Mesendoderm (in vitro differentiated cells): ENCODE measurements around the gene C6orf47.

Source experiments
- DNase-seq: peaks from one replicate; pipeline ENCODE4 v3.0.0; 2013
- H2AK5ac ChIP-seq: 2 replicates; pipeline ENCODE4 v1.6.1; 2013; ENCODE audit warnings: low read length, inconsistent platforms
- H2BK120ac ChIP-seq: 2 replicates; pipeline ENCODE4 v1.6.1; 2013; ENCODE audit warnings: low read depth, mild to moderate bottlenecking, low read length, moderate library complexity, mixed read lengths
- H2BK15ac ChIP-seq: replicated peaks from 2 replicates; pipeline ENCODE4 v1.6.1; 2013; ENCODE audit warnings: low read depth, mild to moderate bottlenecking, moderate library complexity
- H2BK5ac ChIP-seq: 2 replicates; pipeline ENCODE4 v1.6.1; 2013; ENCODE audit warnings: low read length, inconsistent platforms
- H3K18ac ChIP-seq: 2 replicates; pipeline ENCODE4 v1.6.1; 2013; ENCODE audit warnings: mild to moderate bottlenecking, low read length, mixed read lengths
- H3K23ac ChIP-seq: one replicate; pipeline ENCODE4 v1.6.1; 2013; ENCODE audit warnings: low read length
- H3K27ac ChIP-seq: 2 replicates; pipeline ENCODE4 v1.5.1; 2013; ENCODE audit warnings: low read depth, mild to moderate bottlenecking, inconsistent platforms, low read length, moderate library complexity
- H3K27me3 ChIP-seq: 2 replicates; pipeline ENCODE4 v1.6.1; 2013; ENCODE audit warnings: low read length, control low read depth, mild to moderate bottlenecking, inconsistent platforms; ENCODE audit not compliant: insufficient read depth, poor library complexity
- H3K36me3 ChIP-seq: 2 replicates; pipeline ENCODE4 v1.6.1; 2013; ENCODE audit warnings: low read length, inconsistent platforms; ENCODE audit not compliant: control insufficient read depth, insufficient read depth
- H3K4ac ChIP-seq: one replicate; pipeline ENCODE4 v1.6.1; 2013; ENCODE audit warnings: low read depth, mild to moderate bottlenecking, low read length, moderate library complexity
- H3K4me1 ChIP-seq: 2 replicates; pipeline ENCODE4 v1.6.1; 2013; ENCODE audit warnings: low read depth, low read length, inconsistent platforms; ENCODE audit not compliant: control insufficient read depth
- H3K4me2 ChIP-seq: 2 replicates; pipeline ENCODE4 v1.6.1; 2013; ENCODE audit warnings: low read length
- H3K4me3 ChIP-seq: 2 replicates; pipeline ENCODE4 v1.5.1; 2013; ENCODE audit warnings: mild to moderate bottlenecking, low read length
- H3K56ac ChIP-seq: one replicate; pipeline ENCODE4 v1.6.1; 2013; ENCODE audit warnings: low read length
- H3K79me1 ChIP-seq: 2 replicates; pipeline ENCODE4 v1.6.1; 2013; ENCODE audit warnings: low read length, inconsistent platforms
- H3K79me2 ChIP-seq: 2 replicates; pipeline ENCODE4 v1.6.1; 2013; ENCODE audit warnings: mild to moderate bottlenecking, low read length; ENCODE audit not compliant: control insufficient read depth, insufficient read depth
- H3K9ac ChIP-seq: 2 replicates; pipeline ENCODE4 v1.6.1; 2013; ENCODE audit warnings: low read length, inconsistent platforms
- H4K5ac ChIP-seq: one replicate; pipeline ENCODE4 v1.6.1; 2013; ENCODE audit warnings: low read length
- H4K8ac ChIP-seq: one replicate; pipeline ENCODE4 v1.6.1; 2013; ENCODE audit warnings: low read depth, mild to moderate bottlenecking, control low read depth, low read length, moderate library complexity
- WGBS: extraction: QIAGEN DNeasy Blood & Tissue Kit; methylation state at CpG from one replicate; pipeline ENCODE4 v1.1.7; 2013; ENCODE audit warnings: low lambda C conversion rate, missing lambda C conversion rate; ENCODE audit not compliant: insufficient coverage; ENCODE audit errors: extremely low coverage; 5-methylcytosine and 5-hydroxymethylcytosine counted together

The C6orf47 gene

GRCh38 chr6:31631681-31632278 lies 28.8 kb downstream of the C6orf47 start:
- no CpG with 5 or more reads among the region's 32 CpGs for WGBS
- H3K27ac ChIP-seq = no peak overlapping the region

GRCh38 chr6:31631209-31631608 lies 29.4 kb downstream of the C6orf47 start:
- no peak overlapping the region for H2AK5ac ChIP-seq
- DNase-seq = no peak
- H4K5ac ChIP-seq = no peak overlapping the region
- H3K56ac ChIP-seq = no peak overlapping the region
- H3K23ac ChIP-seq = no peak overlapping the region
- peaks cover 12% of the 10 kb centered on the region for H3K79me1 ChIP-seq
- no peak overlapping the region for H3K9ac ChIP-seq
- H3K27me3 ChIP-seq = no peaks in the 10 kb centered on the region
- H2BK15ac ChIP-seq = no peak overlapping the region
- no peak overlapping the region for H3K18ac ChIP-seq
- no CpG with 5 or more reads among the region's 16 CpGs for WGBS
- H3K79me2 ChIP-seq = peaks cover 6% of the 10 kb centered on the region
- H3K4ac ChIP-seq = no peak overlapping the region
- no peak overlapping the region for H2BK5ac ChIP-seq
- peaks cover 59% of the 10 kb centered on the region for H3K36me3 ChIP-seq
- H3K4me2 ChIP-seq = no peak overlapping the region
- no peak overlapping the region for H3K4me3 ChIP-seq
- no peak overlapping the region for H4K8ac ChIP-seq
- no peak overlapping the region for H3K27ac ChIP-seq
- H3K4me1 ChIP-seq = no peaks in the 10 kb centered on the region
- no peak overlapping the region for H2BK120ac ChIP-seq

More at GRCh38 chr6:31631681-31632278, 28.8 kb downstream of the C6orf47 start:
- Histone ChIP-seq H3K36me3 (peaks cover 62% of the 10 kb centered on the region), H4K8ac (no peak overlapping the region), H3K79me2 (peaks cover 4% of the 10 kb centered on the region), H3K79me1 (peaks cover 9% of the 10 kb centered on the region), H3K9ac (no peak overlapping the region), H4K5ac (no peak overlapping the region), H3K56ac (no peak overlapping the region), H3K4me1 (no peaks in the 10 kb centered on the region), H2BK5ac (no peak overlapping the region), H3K27me3 (no peaks in the 10 kb centered on the region), H3K18ac (no peak overlapping the region), H2AK5ac (no peak overlapping the region), H3K23ac (no peak overlapping the region), H2BK120ac (no peak overlapping the region), H3K4me2 (no peak overlapping the region), H3K4me3 (no peak overlapping the region), H3K4ac (no peak overlapping the region), H2BK15ac (no peak overlapping the region)
- no peak for DNase-seq

- no peak overlapping the region for H2BK120ac ChIP-seq
- H3K56ac ChIP-seq = no peak overlapping the region
- peaks cover 12% of the 10 kb centered on the region for H3K79me1 ChIP-seq
- no peak overlapping the region for H3K4me3 ChIP-seq
- no peak for DNase-seq
- H3K23ac ChIP-seq = no peak overlapping the region
- H4K5ac ChIP-seq = no peak overlapping the region
- no peaks in the 10 kb centered on the region for H3K27me3 ChIP-seq
- no peak overlapping the region for H2BK5ac ChIP-seq
- no CpG with 5 or more reads among the region's 25 CpGs for WGBS
- no peak overlapping the region for H3K27ac ChIP-seq
- H3K79me2 ChIP-seq = peaks cover 6% of the 10 kb centered on the region
- no peaks in the 10 kb centered on the region for H3K4me1 ChIP-seq
- H3K9ac ChIP-seq = no peak overlapping the region
- H3K4ac ChIP-seq = no peak overlapping the region
- H4K8ac ChIP-seq = no peak overlapping the region
- peaks cover 58% of the 10 kb centered on the region for H3K36me3 ChIP-seq
- no peak overlapping the region for H3K4me2 ChIP-seq
- H3K18ac ChIP-seq = no peak overlapping the region
- H2AK5ac ChIP-seq = no peak overlapping the region
- no peak overlapping the region for H2BK15ac ChIP-seq
Measured at GRCh38 chr6:31630177-31630934, 30.2 kb downstream of the C6orf47 start.

- no peak for DNase-seq
- Histone ChIP-seq H3K27ac (no peak overlapping the region), H2BK15ac (no peak overlapping the region), H3K4me2 (no peak overlapping the region), H3K18ac (no peak overlapping the region), H4K8ac (no peak overlapping the region), H3K4ac (no peak overlapping the region), H4K5ac (no peak overlapping the region), H2BK5ac (no peak overlapping the region), H3K9ac (no peak overlapping the region), H3K4me1 (no peaks in the 10 kb centered on the region), H3K36me3 (peaks cover 56% of the 10 kb centered on the region), H3K56ac (no peak overlapping the region), H3K27me3 (no peaks in the 10 kb centered on the region), H3K23ac (no peak overlapping the region), H2BK120ac (no peak overlapping the region), H3K79me2 (peaks cover 13% of the 10 kb centered on the region), H2AK5ac (no peak overlapping the region), H3K4me3 (no peak overlapping the region), H3K79me1 (peaks cover 18% of the 10 kb centered on the region)
- no CpG with 5 or more reads among the region's 7 CpGs for WGBS
Measured at GRCh38 chr6:31629014-31629413, 31.6 kb downstream of the C6orf47 start.

GRCh38 chr6:31627690-31628287 lies 32.8 kb downstream of the C6orf47 start:
- peaks cover 22% of the 10 kb centered on the region for H3K79me1 ChIP-seq
- peaks cover 51% of the 10 kb centered on the region for H3K36me3 ChIP-seq
- no peak overlapping the region for H4K8ac ChIP-seq
- H2BK120ac ChIP-seq = no peak overlapping the region
- DNase-seq = no peak
- H3K23ac ChIP-seq = no peak overlapping the region
- no peak overlapping the region for H3K4me2 ChIP-seq
- no peak overlapping the region for H2BK5ac ChIP-seq
- no peak overlapping the region for H4K5ac ChIP-seq
- no peak overlapping the region for H3K56ac ChIP-seq
- H3K4me3 ChIP-seq = no peak overlapping the region
- H2AK5ac ChIP-seq = no peak overlapping the region
- H3K18ac ChIP-seq = no peak overlapping the region
- H2BK15ac ChIP-seq = no peak overlapping the region
- no CpG with 5 or more reads among the region's 19 CpGs for WGBS
- H3K9ac ChIP-seq = no peak overlapping the region
- H3K4ac ChIP-seq = no peak overlapping the region
- H3K79me2 ChIP-seq = peaks cover 24% of the 10 kb centered on the region
- H3K4me1 ChIP-seq = no peaks in the 10 kb centered on the region
- H3K27me3 ChIP-seq = no peaks in the 10 kb centered on the region
- H3K27ac ChIP-seq = no peak overlapping the region
